SK-N-SH treated with all-trans-retinoic acid at 6 μM for 48 hours (cell line): Measurements from ENCODE around the gene MTNR1A.

Experiments used
- ARNTL ChIP-seq: fragments of 450-650 bp; formaldehyde crosslinking; IDR thresholded peaks from 2 replicates; pipeline ENCODE4 v1.5.0; 2020; ENCODE audit warnings: low read depth, mild to moderate bottlenecking, moderate library complexity, borderline replicate concordance
- CREB5 ChIP-seq: fragments of 250-450 bp; sonication (Bioruptor Pico); IDR thresholded peaks from 2 replicates; pipeline ENCODE4 v1.5.1; 2020; ENCODE audit warnings: low read depth, mild to moderate bottlenecking, moderate library complexity
- RARB ChIP-seq: fragments of 250-450 bp; sonication (Bioruptor Pico); IDR thresholded peaks from 2 replicates; pipeline ENCODE4 v1.8.0; 2021; ENCODE audit warnings: mild to moderate bottlenecking, moderate library complexity
- TOX ChIP-seq: fragments of 250-450 bp; sonication (Bioruptor Pico); IDR thresholded peaks from 2 replicates; pipeline ENCODE4 v1.8.0; 2021; ENCODE audit warnings: mild to moderate bottlenecking, moderate library complexity, borderline replicate concordance
- ZNF565 ChIP-seq: fragments of 450-650 bp; formaldehyde crosslinking; conservative IDR thresholded peaks from 2 replicates; pipeline ENCODE4 v1.5.0; 2020; ENCODE audit warnings: low read depth, mild to moderate bottlenecking, moderate library complexity

- no peak for TF ChIP-seq RARB (CRISPR knock-in tag)
- TF ChIP-seq CREB5 (CRISPR knock-in tag): no peak
- no peak for TF ChIP-seq TOX (CRISPR knock-in tag)
- TF ChIP-seq ARNTL: no peak
- no peak for TF ChIP-seq ZNF565 (CRISPR knock-in tag)
These were observed 47.6 kb upstream of the MTNR1A start for GRCh38 chr4:186602978-186603377.
